GM10266 (cell line): ENCODE measurements around the gene PLB1.

Experiments
- DNase-seq: peaks from one replicate; pipeline ENCODE4 v3.0.0; 2012; ENCODE audit errors: extremely low spot score
- TF ChIP-seq, protein P1 (sequence below): IDR thresholded peaks from 2 replicates; pipeline ENCODE4 v1.5.1; 2012; ENCODE audit warnings: mild to moderate bottlenecking, low read depth; ENCODE audit not compliant: control insufficient read depth, insufficient read depth; ENCODE audit errors: missing control alignments

The PLB1 gene

DNA sequence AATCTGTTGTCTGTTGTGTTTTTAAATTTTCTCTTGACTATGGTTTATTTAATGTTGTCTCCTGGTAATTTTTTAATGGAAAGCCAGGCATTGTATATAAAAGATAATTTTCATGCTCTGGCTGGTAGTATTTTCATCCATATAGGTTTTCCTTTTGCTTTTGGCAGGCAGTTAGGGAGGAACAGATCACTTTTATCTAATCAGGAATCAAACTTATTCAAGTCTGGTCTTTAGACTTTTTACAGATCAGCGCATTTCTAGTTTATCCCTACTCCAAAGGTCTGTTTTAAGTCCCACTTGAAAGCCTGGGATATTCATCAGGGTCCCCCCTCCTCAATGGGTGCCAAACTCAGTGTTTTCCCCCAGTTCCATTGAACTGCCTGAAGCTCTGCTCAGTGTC, 17.2 kb downstream of the PLB1 start:
- TF ChIP-seq, protein P1, sequence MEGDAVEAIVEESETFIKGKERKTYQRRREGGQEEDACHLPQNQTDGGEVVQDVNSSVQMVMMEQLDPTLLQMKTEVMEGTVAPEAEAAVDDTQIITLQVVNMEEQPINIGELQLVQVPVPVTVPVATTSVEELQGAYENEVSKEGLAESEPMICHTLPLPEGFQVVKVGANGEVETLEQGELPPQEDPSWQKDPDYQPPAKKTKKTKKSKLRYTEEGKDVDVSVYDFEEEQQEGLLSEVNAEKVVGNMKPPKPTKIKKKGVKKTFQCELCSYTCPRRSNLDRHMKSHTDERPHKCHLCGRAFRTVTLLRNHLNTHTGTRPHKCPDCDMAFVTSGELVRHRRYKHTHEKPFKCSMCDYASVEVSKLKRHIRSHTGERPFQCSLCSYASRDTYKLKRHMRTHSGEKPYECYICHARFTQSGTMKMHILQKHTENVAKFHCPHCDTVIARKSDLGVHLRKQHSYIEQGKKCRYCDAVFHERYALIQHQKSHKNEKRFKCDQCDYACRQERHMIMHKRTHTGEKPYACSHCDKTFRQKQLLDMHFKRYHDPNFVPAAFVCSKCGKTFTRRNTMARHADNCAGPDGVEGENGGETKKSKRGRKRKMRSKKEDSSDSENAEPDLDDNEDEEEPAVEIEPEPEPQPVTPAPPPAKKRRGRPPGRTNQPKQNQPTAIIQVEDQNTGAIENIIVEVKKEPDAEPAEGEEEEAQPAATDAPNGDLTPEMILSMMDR, result no peak
- no peak for DNase-seq

DNA sequence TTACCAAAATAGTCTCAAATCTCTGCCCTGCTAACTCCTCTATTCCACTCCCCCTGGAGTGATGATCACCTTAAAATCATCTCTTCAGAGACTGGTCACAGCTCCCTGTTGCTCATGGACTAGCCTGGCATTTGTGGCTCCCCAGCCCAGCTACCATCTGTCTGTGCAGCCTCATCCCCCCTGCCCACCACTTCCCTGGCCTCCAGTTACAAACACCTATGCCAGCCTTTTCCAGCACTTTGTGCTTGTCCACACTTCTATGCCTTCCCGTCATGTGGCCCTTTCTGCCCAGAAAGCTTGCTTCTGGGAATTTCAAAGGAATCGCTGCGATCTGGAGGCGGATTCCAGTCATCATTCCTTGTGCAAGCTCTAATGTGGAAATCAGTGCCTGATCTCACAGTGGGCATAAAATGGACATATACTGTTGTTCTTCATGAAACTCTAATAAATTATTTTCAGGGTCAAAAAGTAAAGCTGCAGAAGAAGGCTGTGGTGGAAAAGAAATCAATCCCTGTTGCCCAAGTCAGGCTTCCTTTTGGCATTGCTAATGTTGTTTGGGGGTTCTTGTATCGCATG, 19.4 kb downstream of the PLB1 start:
- TF ChIP-seq, protein P1, result no peak
- no peak for DNase-seq

DNA sequence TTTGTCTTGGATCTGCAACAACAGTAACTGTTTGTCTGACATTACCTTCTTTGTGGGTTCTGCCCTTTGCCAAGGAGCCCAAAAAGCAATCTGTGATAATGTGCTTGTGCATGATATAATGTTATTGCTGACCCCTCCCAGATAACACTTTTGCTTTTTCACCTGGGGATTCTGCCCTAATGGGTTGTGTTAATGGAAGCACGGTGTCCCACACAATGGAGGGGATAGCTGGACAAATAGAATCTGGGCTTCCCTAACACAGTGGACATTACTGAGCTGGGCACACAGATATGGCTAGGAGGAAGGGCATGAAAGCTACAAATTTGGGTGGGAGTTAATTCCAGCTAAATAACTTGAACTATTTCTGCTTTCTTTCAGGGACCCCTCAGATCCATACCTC, 20.6 kb downstream of the PLB1 start:
- DNase-seq, result no peak
- TF ChIP-seq, protein P1, result no peak

DNA sequence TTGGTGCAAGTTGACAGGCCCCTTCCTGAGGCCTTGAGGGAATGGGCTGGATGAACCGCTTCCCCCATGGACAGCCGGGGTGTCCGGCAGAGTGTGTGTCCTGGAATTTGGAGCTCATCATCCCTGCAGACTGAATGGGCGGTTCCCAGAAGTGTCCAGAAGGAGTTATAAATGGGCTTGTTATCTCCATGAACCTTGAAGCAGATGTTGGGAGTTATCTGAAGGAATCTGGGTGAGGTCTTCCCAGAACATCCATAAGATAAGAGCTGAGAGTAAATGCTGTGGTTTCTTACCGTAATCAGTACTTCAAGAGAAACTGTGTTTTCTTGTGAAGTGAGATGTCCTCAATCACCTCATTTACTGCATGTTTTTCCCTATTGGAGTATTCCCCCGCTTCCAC, 21.1 kb downstream of the PLB1 start:
- no peak for DNase-seq
- TF ChIP-seq, protein P1, result no peak

DNA sequence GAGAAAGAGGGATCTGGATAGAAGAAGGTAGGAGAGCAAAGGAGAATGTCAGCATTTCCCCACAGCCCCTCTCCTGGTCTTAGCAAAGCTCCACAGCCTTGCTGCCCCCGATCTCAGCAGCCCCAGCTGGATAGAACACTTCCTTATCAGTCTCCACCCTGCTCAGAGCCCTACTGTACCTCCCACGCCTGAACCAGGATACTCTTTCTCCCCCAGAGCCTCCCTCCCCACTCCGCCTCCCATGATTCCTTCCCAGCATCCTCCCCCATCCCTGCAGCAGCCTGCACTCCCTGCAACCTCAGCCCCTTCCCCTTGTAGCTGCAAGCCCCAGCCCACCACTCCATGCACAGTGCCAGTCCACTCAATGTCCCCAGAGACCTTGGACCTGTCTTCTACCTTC, 25.8 kb downstream of the PLB1 start:
- TF ChIP-seq, protein P1, result no peak
- DNase-seq, result no peak

DNA sequence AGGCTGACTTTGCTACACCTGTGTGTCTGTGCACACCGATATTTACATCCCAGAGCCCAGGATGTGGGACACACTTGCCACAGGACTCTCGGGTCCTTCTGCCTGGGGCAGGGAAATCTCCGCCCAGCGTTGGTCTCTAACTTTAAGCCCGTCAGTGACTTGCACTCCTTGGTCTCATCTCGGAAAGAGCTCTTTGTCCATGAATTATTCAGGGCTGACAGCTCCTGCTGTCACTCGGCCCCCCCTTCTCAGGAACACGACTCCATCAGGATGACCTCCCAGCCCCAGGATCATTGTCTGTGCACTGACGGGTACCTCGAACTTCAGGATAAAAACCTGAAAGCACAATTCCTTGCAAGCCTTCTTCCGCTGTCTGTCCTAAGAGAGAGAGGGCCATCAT, 26.6 kb downstream of the PLB1 start:
- TF ChIP-seq, protein P1, result no peak
- DNase-seq, result no peak

DNA sequence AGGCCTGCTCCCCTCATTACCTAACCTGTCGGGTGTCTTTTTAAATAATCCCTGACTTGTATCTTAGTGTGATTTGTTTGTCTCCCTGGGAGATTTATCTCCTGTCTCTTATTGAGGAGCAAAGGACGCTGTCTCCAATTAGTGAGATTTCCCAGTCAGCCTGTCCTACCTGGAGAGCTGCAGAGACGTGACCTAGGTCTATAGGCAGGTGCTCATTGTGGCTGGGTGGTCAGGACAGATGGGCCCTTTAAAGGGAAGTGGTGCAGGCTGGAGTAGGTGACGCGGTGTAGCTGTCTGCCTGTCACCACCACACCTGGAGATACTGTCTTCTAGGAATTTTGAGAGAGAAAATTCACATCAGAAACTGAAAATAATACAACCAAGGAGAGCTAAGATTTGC, 28.0 kb downstream of the PLB1 start:
- TF ChIP-seq, protein P1, result no peak
- no peak for DNase-seq
